H1 (cell line): ENCODE measurements around the gene AFG1L.

Experiments used
- ASH2L ChIP-seq: fragments of 200-600, 300-600 bp; sonication (generic); IDR thresholded peaks from one replicate; pipeline ENCODE4 v1.7.1; 2017; ENCODE audit warnings: low read length
- CEBPB ChIP-seq: IDR thresholded peaks from 2 replicates; pipeline ENCODE4 v1.6.1; 2012; ENCODE audit warnings: low read depth, low read length
- CTCF ChIP-seq, 3 experiments: IDR thresholded peaks; 1 replicate in 2 of 3; 2 replicates in 1 of 3; pipeline versions ENCODE4 v1.5.1 to v1.6.1; 2011; ENCODE audit warnings: low read length in 3 of 3, mild to moderate bottlenecking in 3 of 3, inconsistent platforms in 2 of 3, low read depth in 1 of 3, moderate library complexity in 1 of 3; ENCODE audit not compliant: insufficient read depth in 1 of 3; ENCODE audit errors: control extremely low read depth in 1 of 3
- EP300 ChIP-seq, 2 experiments: IDR thresholded peaks; 1 replicate in 1 of 2; 2 replicates in 1 of 2; pipeline ENCODE4 v1.6.1; 2011 to 2012; ENCODE audit warnings: low read depth in 2 of 2, low read length in 2 of 2, mild to moderate bottlenecking in 2 of 2, borderline replicate concordance in 1 of 2, inconsistent platforms in 1 of 2, moderate library complexity in 1 of 2
- JUND ChIP-seq: IDR thresholded peaks from 2 replicates; pipeline ENCODE4 v1.6.1; 2011; ENCODE audit warnings: mild to moderate bottlenecking, improper control_type of control experiment, low read length
- POLR2A ChIP-seq, 2 experiments: IDR thresholded peaks; 1 replicate in 1 of 2; 2 replicates in 1 of 2; pipeline ENCODE4 v1.6.1; 2011; ENCODE audit warnings: low read depth in 2 of 2, low read length in 2 of 2, mild to moderate bottlenecking in 2 of 2; ENCODE audit errors: control extremely low read depth in 1 of 2
- POLR2AphosphoS5 ChIP-seq: IDR thresholded peaks from 2 replicates; pipeline ENCODE4 v1.6.1; 2011; ENCODE audit warnings: low read depth, low read length
- SIN3A ChIP-seq, 2 experiments: IDR thresholded peaks in 1 of 2; conservative IDR thresholded peaks in 1 of 2; 2 replicates each; pipeline ENCODE4 v1.6.1; 2011 to 2012; ENCODE audit warnings: low read length in 2 of 2, improper control_type of control experiment in 1 of 2, low read depth in 1 of 2, mild to moderate bottlenecking in 1 of 2
- SRF ChIP-seq: IDR thresholded peaks from 2 replicates; pipeline ENCODE4 v1.6.1; 2011; ENCODE audit warnings: mild to moderate bottlenecking, low read depth, low read length, moderate library complexity
- TAF1 ChIP-seq: IDR thresholded peaks from 2 replicates; pipeline ENCODE4 v1.6.1; 2011; ENCODE audit warnings: mild to moderate bottlenecking, low read depth, low read length
- YY1 ChIP-seq: IDR thresholded peaks from 2 replicates; pipeline ENCODE4 v1.6.1; 2011; ENCODE audit warnings: low read depth, mild to moderate bottlenecking, low read length
- ZNF274 ChIP-seq: IDR thresholded peaks from 2 replicates; pipeline ENCODE4 v1.7.0; 2012; ENCODE audit warnings: low read length, borderline replicate concordance; ENCODE audit errors: extremely low read depth
- TF ChIP-seq, protein P1 (sequence below): IDR thresholded peaks from 2 replicates; pipeline ENCODE4 v1.6.1; 2012; ENCODE audit warnings: inconsistent platforms
- TF ChIP-seq, protein P2 (sequence below): IDR thresholded peaks from 2 replicates; pipeline ENCODE4 v1.6.1; 2012; ENCODE audit warnings: low read length, inconsistent platforms

DNA sequence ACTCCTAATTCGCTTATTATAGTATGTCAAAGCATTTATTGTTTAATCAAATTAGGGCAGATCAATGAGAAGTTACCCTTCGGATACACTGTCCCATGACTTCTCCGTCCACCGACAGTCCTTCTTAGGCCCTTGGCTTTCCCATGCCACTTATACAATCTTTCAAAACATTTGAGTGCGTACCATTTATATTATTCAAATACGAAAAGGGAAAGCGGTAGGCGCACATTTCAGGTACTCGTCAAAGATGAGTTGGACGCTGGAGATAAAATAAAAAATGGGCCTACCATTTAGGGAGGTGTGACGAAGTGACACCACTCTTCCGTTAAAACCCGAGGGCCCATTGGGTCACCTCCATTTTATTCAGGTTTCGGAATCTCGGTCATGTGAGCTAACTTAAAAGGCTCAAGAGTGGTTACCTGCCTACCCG lies 542 bp upstream of the AFG1L start:
- TF ChIP-seq POLR2A (IDR thresholded peaks at IDR 0.05; ENCODE audit: control extremely low read depth in 1 of 2, low read depth in 2 of 2, low read length in 2 of 2): no peak
- TF ChIP-seq CEBPB: no peak
- TF ChIP-seq, protein P1, sequence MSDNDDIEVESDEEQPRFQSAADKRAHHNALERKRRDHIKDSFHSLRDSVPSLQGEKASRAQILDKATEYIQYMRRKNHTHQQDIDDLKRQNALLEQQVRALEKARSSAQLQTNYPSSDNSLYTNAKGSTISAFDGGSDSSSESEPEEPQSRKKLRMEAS: no peak
- TF ChIP-seq, protein P2, sequence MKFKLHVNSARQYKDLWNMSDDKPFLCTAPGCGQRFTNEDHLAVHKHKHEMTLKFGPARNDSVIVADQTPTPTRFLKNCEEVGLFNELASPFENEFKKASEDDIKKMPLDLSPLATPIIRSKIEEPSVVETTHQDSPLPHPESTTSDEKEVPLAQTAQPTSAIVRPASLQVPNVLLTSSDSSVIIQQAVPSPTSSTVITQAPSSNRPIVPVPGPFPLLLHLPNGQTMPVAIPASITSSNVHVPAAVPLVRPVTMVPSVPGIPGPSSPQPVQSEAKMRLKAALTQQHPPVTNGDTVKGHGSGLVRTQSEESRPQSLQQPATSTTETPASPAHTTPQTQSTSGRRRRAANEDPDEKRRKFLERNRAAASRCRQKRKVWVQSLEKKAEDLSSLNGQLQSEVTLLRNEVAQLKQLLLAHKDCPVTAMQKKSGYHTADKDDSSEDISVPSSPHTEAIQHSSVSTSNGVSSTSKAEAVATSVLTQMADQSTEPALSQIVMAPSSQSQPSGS: no peak
- no peak for TF ChIP-seq ASH2L
- TF ChIP-seq CTCF (IDR thresholded peaks at IDR 0.05; ENCODE audit: control extremely low read depth in 1 of 3, insufficient read depth in 1 of 3, low read depth in 1 of 3, low read length in 3 of 3): no peak
- TF ChIP-seq ZNF274: no peak
- TF ChIP-seq JUND: no peak
- no peak for TF ChIP-seq SRF
- no peak for TF ChIP-seq POLR2AphosphoS5
- no peak for TF ChIP-seq EP300 (IDR thresholded peaks at IDR 0.05; ENCODE audit: borderline replicate concordance in 1 of 2, low read depth in 2 of 2, low read length in 2 of 2)
- no peak for TF ChIP-seq YY1
- no peak for TF ChIP-seq TAF1
- no peak for TF ChIP-seq SIN3A (conservative IDR thresholded peaks at IDR 0.05 in 1 of 2, IDR thresholded peaks at IDR 0.05 in 1 of 2; ENCODE audit: low read depth in 1 of 2, low read length in 2 of 2)
